RWPE2 (cell line): ENCODE measurements around the gene RBP2.

Experiments used
- ATAC-seq: fragments of 200-7000 bp; cut with Tn5 transposase; 3 replicates; pipeline ENCODE4 v1.9.1; 2021; ENCODE audit warnings: low read depth
- DNase-seq: peaks from one replicate; pipeline ENCODE4 v3.0.0-alpha.2; 2020; ENCODE audit warnings: low spot score
- H3K27ac ChIP-seq: fragments of 450-650 bp; 2 replicates; pipeline ENCODE4 v1.5.1; 2017; ENCODE audit warnings: mild to moderate bottlenecking; ENCODE audit not compliant: poor library complexity, severe bottlenecking
- H3K27me3 ChIP-seq: fragments of 250-450 bp; sonication (Bioruptor Pico); 2 replicates; pipeline ENCODE4 v1.5.1; 2021; ENCODE audit warnings: mild to moderate bottlenecking, moderate library complexity; ENCODE audit not compliant: insufficient read depth, poor library complexity, severe bottlenecking
- H3K36me3 ChIP-seq: fragments of 250-450 bp; sonication (Bioruptor Pico); 2 replicates; pipeline ENCODE4 v1.5.1; 2020; ENCODE audit warnings: low read depth, mild to moderate bottlenecking, moderate library complexity
- H3K4me1 ChIP-seq: fragments of 250-450 bp; sonication (Bioruptor Pico); 2 replicates; pipeline ENCODE4 v1.5.1; 2021; ENCODE audit warnings: mild to moderate bottlenecking, moderate library complexity; ENCODE audit not compliant: insufficient read depth, poor library complexity, severe bottlenecking
- H3K4me3 ChIP-seq: fragments of 250-450 bp; sonication (Bioruptor Pico); 2 replicates; pipeline ENCODE4 v1.5.1; 2021; ENCODE audit warnings: mild to moderate bottlenecking, moderate library complexity; ENCODE audit not compliant: severe bottlenecking
- H3K9me3 ChIP-seq: fragments of 250-450 bp; sonication (Bioruptor Pico); 2 replicates; pipeline ENCODE4 v1.5.1; 2021; ENCODE audit warnings: mild to moderate bottlenecking, moderate library complexity; ENCODE audit not compliant: severe bottlenecking
- CTCF ChIP-seq: fragments of 450-650 bp; IDR thresholded peaks from one replicate; pipeline ENCODE4 v1.5.1; 2017; ENCODE audit warnings: mild to moderate bottlenecking, moderate library complexity; ENCODE audit not compliant: poor library complexity, severe bottlenecking

RBP2 gene

GRCh38 chr3:139505829-139506386, 29.6 kb upstream of the RBP2 start:
- no peaks in the 10 kb centered on the region for H3K9me3 ChIP-seq
- no peaks in the 10 kb centered on the region for H3K27me3 ChIP-seq
- H3K4me3 ChIP-seq: no peak overlapping the region
- DNase-seq (no peak), ATAC-seq (no peak)
- H3K27ac ChIP-seq: no peak overlapping the region
- H3K4me1 ChIP-seq: no peaks in the 10 kb centered on the region
- H3K36me3 ChIP-seq: no peaks in the 10 kb centered on the region
- TF ChIP-seq CTCF: no peak

- TF ChIP-seq CTCF: no peak
- Histone ChIP-seq H3K4me1 (no peaks in the 10 kb centered on the region), H3K9me3 (no peaks in the 10 kb centered on the region), H3K4me3 (no peak overlapping the region), H3K27me3 (peaks cover 5% of the 10 kb centered on the region), H3K27ac (no peak overlapping the region), H3K36me3 (no peaks in the 10 kb centered on the region)
- ATAC-seq (no peak), DNase-seq (no peak)
These were observed 23.2 kb upstream of the RBP2 start for GRCh38 chr3:139499536-139499935.

DNA sequence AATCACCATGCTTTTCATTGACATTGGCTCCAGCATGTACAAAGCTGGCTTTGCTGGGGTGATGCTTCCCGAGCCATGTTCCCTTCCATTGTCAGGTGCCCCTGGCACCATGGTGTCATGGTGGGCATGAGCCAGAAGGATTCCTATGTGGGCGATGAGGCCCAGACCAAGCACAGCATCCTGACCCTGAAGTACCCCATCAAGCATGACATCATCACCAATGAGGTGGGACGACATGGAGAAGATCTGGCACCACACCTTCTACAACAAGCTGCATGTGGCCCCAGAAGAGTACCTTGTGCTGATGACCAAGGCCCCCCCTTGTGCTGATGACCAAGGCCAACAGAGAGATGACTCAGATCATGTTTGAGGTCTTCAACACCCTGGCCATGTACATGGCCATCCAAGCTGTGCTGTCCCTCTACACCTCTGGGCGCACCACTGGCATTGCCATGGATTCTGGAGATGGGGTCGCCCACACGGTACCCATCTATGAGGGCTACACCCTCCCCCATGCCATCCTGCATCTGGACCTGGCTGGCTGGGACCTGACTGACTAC, 17.6 kb upstream of the RBP2 start:
- Histone ChIP-seq H3K36me3 (no peaks in the 10 kb centered on the region), H3K4me3 (no peak overlapping the region), H3K9me3 (no peaks in the 10 kb centered on the region), H3K4me1 (no peaks in the 10 kb centered on the region), H3K27me3 (peaks cover 7% of the 10 kb centered on the region), H3K27ac (no peak overlapping the region)
- TF ChIP-seq CTCF: no peak
- DNase-seq (no peak), ATAC-seq (no peak)

GRCh38 chr3:139491966-139492365, 15.7 kb upstream of the RBP2 start:
- ATAC-seq (no peak), DNase-seq (no peak)
- no peak overlapping the region for H3K27ac ChIP-seq
- no peaks in the 10 kb centered on the region for H3K36me3 ChIP-seq
- no peaks in the 10 kb centered on the region for H3K9me3 ChIP-seq
- H3K27me3 ChIP-seq: peaks cover 3% of the 10 kb centered on the region
- H3K4me3 ChIP-seq: no peak overlapping the region
- H3K4me1 ChIP-seq: no peaks in the 10 kb centered on the region
- TF ChIP-seq CTCF: no peak

DNA sequence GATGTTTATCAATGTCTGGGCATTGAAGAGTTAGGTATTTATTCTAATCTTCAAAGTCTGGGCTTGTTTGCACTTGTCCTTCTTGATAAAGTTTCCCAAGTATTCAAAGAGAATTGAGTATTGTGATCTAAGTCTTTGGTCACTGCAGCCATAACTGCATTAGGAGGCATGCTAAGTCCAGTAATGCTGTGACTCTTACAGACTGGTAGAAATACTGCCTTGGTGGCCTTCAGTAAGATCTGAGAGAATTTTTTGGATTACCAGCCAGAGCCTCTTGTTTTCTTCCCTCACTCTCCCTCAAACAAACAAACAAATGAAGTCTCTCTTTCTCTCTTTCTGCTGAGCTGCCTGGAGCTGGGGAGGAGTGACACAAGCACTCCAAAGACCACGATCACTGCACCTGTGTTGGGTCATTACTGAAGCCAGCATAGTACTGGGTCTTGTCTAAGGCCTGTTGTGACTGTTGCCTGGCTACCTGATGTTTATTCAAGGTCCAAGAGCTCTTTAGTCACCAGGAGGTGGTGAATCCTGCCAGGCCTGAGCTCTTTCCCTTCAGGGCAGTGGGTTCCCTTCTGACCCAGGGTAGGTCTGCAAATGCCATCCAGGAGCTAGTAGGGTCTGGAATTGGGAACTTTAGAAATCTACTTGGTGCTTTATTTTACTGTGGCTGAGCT, 14.8 kb upstream of the RBP2 start:
- Histone ChIP-seq H3K9me3 (no peaks in the 10 kb centered on the region), H3K4me1 (no peaks in the 10 kb centered on the region), H3K27ac (no peak overlapping the region), H3K36me3 (no peaks in the 10 kb centered on the region), H3K27me3 (peaks cover 3% of the 10 kb centered on the region), H3K4me3 (no peak overlapping the region)
- TF ChIP-seq CTCF: no peak
- no peak for ATAC-seq
- no peak for DNase-seq
